T follicular helper cell (primary cell): ENCODE results near the gene IFIT3.
"Not testable (repeated sequence)": the region's sequence is repeated elsewhere in the genome, so short reads cannot be mapped to it uniquely, and the experiment has no call there.

Experiments used
- DNase-seq: peaks from one replicate; pipeline ENCODE4 v3.0.0-alpha.2; 2020; ENCODE audit warnings: low read depth

Gene IFIT3

DNA sequence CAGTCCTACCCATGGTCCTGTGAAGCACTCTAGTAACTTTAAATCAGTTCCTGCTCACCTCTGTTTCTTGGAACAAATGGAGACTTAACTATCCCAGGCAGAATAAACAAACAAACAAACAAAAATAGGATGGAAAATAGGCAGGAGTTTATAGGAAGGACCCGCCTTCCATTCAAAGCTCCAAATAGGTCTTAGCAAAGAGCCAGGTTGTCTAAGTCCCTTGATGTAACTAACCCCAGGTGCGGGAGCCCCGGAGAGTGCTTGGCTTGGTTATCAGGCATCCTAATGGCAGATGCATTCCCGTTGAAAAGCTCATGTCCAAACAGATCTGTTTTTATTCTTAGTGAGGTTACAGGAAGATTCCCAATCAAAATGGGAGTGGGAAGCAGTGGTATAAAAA, 23.8 kb upstream of the IFIT3 start:
- DNase-seq = no peak

DNA sequence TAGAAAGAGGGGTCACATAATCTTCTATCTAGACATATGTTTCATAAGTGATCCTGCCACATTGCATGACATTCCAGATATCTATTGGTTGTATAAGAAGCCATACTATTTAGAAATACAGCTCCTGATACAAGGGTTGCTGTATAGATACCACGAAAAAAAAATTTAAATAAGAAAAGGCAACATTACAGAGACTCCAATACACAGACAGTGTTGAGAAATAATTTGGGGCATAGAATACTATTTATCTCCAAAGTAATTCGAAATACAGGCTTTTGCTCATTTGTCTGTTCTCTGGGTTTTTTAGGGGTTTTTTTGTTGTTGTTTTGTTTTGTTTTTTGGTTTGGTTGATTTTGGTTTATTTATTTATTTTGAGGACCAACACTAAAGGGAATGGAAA, 23.4 kb upstream of the IFIT3 start:
- DNase-seq = no peak

DNA sequence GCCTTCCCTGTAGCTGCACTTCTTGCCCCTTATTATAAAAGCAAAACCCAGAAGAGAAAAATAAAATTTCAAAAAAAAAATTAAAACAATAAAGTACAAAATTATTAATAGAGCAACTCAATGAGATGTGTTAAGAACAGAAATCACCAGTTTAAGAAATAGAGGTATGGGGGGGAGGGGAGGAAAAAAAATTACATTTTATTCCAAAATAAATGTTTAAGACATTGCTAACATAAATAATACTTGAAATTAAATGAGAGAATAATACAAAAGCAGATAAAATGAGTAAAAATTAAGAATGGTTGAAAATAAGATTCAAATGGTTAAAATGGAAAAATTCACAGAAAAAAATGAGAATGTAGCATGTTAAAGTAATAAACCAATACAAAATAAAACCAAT, 22.9 kb upstream of the IFIT3 start:
- no peak for DNase-seq

DNA sequence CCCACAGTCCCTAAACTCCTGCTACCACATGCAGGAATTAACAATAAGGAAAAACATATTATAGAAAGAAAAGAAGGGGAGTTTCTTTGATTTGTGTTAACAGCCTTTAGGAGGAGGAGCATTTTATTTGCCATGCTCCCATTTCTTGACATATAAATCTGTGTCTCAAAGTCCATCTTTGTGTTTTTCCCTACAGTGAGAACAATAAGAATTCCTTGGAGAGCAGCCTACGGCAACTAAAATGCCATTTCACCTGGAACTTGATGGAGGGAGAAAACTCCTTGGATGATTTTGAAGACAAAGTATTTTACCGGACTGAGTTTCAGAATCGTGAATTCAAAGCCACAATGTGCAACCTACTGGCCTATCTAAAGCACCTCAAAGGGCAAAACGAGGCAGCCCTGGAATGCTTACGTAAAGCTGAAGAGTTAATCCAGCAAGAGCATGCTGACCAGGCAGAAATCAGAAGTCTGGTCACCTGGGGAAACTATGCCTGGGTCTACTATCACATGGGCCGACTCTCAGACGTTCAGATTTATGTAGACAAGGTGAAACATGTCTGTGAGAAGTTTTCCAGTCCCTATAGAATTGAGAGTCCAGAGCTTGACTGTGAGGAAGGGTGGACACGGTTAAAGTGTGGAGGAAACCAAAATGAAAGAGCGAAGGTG, 21.9 kb upstream of the IFIT3 start:
- no peak for DNase-seq

DNA sequence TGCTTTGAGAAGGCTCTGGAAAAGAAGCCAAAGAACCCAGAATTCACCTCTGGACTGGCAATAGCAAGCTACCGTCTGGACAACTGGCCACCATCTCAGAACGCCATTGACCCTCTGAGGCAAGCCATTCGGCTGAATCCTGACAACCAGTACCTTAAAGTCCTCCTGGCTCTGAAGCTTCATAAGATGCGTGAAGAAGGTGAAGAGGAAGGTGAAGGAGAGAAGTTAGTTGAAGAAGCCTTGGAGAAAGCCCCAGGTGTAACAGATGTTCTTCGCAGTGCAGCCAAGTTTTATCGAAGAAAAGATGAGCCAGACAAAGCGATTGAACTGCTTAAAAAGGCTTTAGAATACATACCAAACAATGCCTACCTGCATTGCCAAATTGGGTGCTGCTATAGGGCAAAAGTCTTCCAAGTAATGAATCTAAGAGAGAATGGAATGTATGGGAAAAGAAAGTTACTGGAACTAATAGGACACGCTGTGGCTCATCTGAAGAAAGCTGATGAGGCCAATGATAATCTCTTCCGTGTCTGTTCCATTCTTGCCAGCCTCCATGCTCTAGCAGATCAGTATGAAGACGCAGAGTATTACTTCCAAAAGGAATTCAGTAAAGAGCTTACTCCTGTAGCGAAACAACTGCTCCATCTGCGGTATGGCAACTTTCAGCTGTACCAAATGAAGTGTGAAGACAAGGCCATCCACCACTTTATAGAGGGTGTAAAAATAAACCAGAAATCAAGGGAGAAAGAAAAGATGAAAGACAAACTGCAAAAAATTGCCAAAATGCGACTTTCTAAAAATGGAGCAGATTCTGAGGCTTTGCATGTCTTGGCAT, 21.1 kb upstream of the IFIT3 start:
- DNase-seq = no peak

DNA sequence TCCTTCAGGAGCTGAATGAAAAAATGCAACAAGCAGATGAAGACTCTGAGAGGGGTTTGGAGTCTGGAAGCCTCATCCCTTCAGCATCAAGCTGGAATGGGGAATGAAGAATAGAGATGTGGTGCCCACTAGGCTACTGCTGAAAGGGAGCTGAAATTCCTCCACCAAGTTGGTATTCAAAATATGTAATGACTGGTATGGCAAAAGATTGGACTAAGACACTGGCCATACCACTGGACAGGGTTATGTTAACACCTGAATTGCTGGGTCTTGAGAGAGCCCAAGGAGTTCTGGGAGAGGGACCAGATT, 20.6 kb upstream of the IFIT3 start:
- DNase-seq = no peak

DNA sequence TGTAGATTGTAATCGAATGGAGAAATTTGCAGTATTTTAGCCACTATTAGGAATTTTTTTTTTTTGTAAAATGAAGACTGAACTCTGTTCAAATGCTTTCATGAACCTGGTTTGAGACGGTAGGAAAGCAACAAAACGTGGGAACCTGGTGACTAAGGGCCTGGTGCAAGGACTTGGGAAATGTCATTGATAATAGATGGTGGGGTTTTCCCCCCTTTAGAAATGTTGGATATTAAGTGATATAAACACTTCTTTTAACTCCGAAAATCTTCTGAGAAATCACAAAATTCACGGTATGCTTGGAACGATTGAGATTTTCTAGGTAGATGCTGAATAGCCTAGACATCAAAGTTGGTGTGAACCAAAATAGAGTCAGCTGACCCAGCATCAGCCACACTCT, 19.5 kb upstream of the IFIT3 start:
- DNase-seq = no peak

DNA sequence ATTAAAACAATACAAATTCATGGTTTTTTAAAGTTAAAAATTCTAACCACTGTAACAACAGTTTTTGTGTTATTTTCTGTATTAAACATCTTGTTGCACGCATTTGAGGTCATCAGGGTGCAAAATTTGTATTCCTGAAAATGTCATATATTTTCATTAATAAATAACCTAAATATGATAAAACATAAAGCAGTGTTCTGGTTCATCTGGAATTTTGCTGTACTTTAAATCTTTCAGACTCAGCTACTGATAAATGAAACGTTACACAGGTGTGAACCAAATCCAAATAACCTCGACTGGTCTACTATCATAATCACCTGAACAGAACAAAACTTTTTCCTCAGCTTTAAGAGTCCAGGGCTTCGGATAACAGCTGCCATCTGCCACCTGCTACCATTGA, 19.1 kb upstream of the IFIT3 start:
- no peak for DNase-seq

DNA sequence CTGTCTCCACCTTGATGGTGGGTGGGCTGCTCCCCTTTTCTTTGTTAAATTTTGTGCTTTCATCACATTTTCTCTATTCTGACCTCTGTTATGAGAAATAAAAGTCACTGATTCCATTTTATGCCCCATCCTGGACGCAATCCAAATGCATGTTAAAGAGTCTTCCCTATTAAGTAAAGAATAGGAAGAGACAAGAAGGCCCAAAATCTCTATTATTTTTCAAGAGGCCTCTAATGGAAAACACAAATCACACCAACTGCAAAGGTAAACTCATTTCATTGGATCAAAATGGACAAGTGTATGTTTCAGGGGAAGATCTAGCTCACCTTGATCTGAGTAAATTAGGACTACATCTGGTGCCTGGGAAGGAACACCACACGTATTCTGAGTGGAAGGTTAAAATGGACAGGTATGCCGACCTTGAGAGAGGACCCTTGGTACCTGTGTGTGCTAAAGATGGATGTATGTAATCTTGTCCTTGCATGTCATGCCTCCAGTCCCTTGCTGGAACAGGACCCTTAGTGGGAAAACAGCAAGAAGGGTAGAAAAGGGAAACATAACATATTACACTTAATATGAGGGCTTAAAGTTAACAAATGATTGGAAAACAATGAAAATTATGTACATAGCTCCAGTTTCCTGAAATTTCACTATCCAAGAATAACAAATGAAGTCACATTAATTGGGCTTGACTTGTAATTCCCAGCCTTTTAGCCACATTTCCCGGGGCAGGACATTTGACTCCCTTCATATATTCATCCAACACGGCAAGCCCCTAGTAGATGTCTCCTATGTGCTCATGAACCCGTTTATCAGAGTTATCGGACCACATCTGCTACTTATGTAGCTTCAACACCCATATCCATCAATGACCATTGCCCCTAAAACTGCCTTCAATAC, 18.4 kb upstream of the IFIT3 start:
- DNase-seq = no peak

DNA sequence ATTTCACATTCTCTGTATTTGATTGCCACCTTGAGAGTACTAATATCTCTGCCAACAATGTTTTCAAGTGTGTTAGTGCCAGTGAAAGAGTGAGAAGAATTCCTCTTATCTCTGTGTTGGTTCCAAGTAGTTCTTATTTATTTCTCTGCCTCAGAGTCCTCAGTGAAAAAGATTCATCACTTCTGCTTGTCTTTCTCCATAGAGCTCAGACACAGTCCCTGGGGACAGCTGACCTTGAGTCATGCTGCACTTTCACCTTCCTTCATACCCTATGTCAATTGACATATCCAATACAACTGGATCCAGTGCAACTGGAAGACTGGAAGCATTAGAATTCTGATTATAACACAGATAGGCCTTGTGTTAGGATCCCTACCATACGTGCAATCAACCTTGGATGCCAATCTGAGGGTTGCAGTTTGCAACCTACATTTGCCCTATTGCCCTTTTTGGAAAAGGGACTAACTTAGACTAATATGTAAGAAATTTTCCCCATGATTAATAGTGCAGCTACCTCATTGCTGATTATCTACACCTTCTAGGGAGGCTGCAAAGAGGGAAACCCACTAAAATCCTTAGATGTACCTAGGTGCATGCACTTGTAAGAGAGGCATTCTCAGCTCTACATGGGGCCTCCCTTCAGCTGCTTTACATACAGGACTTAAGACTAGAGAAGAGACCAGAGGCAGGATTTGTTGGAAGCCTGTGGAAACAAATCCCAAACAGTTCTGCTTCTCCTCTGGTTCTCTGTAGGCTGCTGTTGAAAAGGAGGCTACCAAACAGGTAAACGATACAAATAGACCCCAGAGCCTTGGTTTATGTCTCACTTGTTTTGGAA, 17.5 kb upstream of the IFIT3 start:
- DNase-seq = no peak

DNA sequence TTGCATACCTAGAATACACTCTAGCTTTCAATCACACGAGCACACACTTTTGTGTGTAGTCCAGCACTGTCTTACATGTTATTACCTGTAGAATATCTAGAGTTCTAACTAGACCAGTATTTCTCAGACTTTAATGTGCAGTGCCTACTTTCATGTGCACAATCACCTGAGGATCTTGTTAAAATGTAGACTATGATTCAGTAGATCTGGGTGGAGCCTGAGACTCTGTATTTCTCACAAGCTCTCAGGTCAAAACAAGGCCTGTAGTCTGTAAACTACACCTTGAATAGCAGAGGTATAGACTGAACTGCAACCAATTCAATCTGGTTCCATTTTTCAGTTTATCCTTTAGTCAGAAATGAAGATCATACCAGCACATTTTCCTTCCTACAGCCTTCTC, 14.8 kb upstream of the IFIT3 start:
- DNase-seq = no peak

DNA sequence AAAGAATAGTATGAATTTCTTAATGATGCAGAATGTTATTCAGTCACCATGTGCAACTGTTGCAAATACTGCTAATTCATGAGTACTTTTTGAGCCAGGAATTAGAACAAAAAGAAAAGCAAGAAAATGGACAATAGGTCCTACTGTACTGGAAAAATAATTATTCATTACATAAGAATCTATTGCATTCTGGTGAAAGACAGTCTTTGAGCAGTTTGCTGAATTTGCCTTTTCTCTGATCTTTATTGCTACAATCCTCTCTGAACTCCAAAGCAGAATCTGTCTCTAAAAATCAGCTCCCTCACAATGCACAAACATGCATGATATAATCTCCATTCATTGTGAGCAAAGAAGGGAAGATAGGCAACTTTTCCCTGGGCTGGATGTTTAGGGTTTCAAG, 13.1 kb upstream of the IFIT3 start:
- no peak for DNase-seq

DNA sequence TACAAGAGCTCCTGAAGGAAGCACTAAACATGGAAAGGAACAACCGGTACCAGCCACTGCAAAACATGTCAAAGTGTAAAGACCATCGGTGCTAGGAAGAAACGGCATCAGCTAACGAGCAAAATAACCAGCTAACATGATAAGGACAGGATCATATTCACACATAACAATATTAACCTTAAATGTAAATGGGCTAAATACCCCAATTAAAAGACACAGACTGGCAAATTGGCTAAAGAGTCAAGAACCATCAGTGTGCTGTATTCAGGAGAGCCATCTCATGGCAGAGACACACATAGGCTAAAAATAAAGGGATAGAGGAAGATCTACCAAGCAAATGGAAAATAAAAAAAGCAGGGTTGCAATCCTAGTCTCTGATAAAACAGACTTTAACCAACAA, 9.8 kb upstream of the IFIT3 start:
- DNase-seq = not testable (repeated sequence)

DNA sequence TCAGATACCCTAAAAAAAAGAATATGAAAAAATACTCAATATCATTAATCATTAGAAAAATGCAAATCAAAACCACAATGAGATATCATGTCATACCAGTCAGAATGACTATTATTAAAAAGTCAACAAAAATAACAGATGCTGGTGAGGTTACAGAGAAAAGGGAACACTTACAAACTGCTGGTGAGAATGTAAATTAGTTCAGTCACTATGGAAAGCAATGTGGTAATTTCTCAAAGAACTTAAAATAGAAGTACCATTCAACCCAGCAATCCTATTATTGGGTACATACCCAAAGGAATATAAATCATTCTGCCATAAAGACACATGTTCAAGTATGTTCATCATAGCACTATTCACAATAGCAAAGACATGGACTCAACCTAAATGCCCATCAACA, 2.7 kb upstream of the IFIT3 start:
- DNase-seq = not testable (repeated sequence)

DNA sequence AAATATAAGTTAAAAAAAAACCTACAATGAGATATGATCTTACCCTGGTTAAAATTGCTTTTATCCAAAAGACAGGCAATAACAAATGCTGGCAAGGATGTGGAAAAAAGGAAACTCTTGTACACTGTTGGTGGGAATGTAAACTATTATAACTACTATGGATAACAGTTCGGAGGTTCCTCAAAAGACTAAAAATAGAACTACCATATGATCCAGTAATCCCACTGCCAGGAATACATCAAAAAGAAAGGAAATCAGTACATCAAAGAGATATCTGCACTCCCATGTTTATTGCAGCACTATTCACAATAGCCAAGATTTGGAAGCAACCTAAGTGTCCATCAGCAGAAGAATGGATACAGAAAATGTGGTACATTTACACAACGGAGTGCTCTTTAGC, 1.9 kb upstream of the IFIT3 start:
- DNase-seq = not testable (repeated sequence)

DNA sequence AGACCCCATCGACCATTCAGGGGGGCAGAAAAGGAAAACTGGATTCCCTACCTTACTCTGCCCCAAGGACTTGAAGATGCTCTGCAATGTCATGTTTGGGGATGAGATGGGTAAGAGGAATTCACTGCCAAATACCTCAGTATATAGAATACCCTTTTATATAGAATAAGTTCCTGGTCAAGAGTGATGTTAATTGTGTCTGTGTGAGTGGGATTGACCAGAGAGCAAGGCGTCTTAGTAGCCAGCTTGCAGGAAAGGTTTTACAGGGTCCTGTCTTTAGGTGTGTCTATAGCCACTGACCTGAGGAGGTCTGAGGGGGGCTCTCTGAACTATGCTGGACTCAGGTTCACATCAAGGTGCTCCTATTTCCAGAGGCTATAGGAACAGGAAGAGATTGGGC, 1.4 kb downstream of the IFIT3 start:
- DNase-seq = no peak

DNA sequence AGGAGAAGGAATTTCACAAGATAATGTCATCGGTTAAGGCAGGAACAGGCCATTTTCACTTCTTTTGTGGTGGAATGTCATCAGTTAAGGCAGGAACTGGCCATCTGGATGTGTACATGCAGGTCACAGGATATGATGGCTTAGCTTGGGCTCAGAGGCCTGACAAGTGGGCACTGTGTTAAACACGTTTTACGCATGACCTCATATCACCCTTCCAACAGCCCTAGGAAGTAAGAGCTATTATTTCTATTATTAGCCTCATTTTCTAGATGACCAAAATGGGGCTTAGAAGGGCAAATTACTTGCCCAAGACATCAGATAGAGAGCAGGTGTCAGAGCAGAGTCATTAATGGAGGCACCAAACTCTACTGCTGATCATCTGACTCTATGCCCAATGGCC, 2.2 kb downstream of the IFIT3 start:
- not testable (repeated sequence) for DNase-seq

DNA sequence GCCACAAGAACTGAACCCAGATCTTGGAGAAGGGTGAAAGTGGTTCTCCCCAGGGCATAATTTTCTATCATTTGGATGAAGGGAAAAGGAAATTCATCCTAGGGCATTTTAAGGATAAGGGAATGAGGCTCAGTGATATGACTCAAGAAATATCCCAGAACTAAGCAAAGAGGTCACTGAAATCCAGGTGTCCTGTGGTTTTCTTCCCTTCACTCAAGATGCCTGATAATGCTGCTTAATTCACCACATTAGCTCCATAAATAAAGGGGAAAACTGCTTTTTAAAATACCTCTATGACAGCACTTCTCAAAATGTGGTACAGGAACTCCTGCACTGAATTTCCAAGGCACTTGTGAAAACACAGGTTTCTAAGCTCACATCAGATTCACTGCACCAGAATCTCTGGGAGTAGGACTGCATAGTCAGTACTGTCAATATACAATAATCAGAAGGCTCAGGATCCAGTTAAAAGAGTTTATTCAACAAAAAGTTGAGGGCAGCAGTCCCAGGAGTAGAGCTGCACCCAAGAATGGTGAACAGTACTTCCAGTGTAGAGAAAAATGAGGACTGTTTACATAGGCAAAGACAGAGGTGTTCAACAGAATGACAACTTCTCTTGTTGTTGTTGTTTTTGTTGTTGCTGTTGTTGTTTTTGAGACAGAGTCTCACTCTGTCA, 2.9 kb downstream of the IFIT3 start:
- no peak for DNase-seq

DNA sequence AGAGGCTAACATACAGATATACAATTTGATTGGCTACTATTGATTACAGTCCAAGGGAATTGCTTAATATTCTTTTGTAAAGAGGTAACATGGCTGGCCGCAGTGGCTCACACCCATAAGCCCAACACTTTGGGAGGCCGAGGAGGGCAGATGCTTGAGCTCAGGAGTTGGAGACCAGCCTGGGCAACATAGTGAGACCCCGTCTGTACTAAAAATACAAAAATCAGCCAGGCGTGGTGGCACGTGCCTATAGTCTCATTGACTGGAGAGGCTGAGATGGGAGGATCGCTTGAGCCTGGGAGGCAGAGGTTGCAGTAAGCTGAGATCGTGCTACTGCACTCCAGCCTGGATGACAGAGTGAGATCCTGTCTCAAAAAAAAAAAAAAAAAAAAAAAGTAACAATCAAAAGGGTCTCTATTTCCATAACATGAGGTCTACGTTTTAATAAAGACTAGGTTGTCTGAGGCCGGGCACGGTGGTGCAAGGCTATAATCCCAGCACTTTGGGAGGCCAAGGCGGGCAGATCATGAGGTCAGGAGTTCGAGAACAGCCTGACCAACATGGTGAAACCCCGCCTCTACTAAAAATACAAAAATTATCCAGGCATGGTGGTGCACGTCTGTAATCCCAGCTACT, 3.8 kb downstream of the IFIT3 start:
- DNase-seq = not testable (repeated sequence)

DNA sequence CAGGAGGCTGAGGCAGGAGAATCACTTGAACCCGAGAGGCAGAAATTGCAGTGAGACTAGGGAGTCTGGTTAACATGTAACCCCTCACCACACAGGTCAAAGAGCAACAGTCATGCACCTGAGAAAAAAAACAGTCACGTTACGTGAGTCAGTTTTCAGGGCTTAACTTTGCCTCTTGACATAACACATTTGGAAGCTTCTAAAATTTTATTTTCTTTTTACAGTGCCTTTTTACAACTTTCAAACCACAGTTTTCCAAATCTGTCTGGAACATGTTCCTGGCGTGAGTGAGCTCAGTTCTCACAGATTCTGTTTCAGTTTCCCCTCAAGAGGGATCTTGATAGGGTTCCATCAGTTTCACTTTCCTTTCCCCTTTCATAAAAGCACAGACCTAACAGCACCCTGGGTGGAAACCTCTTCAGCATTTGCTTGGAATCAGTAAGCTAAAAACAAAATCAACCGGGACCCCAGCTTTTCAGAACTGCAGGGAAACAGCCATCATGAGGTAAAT, 4.4 kb downstream of the IFIT3 start:
- no peak for DNase-seq

DNA sequence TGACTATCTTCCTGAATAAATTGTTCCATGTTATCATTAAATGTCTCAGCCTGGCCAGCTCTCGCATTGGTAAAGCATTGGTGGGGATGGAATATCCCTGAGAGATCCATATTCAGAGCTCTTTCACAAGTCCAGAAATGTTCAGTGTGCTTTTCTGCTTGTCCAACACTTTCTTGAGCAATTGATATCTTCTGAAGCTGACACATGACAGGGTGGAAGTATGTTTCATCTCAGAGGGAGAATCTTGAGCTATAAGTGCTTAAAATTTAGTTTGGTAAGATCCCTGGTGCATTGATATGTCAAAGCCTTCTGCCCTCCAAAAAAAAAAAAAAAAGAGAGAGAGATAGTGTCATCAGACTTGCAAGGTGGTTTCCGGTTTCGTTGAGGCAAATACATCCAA, 7.4 kb downstream of the IFIT3 start:
- no peak for DNase-seq
